ENCODE measurements around the gene MYO1F.
"Not testable (repeated sequence)": the region's sequence is repeated elsewhere in the genome, so short reads cannot be mapped to it uniquely, and the experiment has no call there.

The MYO1F gene

DNA sequence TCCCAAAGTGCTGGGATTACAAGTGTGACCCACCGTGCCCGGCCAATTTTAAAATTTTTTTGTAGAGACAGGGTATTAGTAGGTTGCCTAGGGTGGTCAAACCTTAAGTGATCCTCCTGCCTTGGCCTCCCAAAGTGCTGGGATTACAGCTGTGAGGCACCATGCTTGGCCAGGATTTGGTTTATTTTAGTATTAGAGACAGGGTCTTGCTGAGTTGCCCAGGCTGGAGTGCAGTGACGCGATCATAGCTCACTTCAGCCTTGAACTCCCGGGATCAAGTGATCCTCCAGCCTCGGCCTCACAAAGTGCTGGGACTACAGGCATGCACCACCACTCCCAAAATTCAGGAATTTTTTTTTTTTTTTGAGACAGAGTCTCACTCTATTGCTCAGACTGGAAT is 57.9 kb downstream of the MYO1F start:
- no peak for DNase-seq

GRCh38 chr19:8518536-8518935 is 58.7 kb downstream of the MYO1F start:
- no peak for DNase-seq

- DNase-seq = no peak
Measured at GRCh38 chr19:8517551-8518442, 59.4 kb downstream of the MYO1F start.

DNA sequence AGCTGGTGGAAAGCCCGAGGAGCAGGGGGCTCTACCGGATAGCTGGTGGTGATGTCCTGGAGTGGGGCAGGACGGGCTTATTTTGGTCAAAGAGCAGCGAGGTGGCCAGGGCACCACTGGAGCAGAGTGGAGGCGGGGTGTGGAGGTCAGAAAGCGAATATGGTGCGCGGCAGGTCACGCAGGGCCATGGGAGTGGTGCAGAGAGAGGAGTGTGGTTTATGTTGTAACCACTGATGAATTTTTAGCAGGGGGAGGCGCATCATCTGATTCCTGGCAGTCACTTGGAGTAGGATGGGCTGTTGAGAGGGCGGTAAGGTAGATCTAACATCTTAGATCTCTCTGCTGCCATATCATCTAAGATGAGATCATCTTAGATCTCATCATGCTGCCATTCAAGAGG is 61.9 kb downstream of the MYO1F start:
- DNase-seq = no peak

DNA sequence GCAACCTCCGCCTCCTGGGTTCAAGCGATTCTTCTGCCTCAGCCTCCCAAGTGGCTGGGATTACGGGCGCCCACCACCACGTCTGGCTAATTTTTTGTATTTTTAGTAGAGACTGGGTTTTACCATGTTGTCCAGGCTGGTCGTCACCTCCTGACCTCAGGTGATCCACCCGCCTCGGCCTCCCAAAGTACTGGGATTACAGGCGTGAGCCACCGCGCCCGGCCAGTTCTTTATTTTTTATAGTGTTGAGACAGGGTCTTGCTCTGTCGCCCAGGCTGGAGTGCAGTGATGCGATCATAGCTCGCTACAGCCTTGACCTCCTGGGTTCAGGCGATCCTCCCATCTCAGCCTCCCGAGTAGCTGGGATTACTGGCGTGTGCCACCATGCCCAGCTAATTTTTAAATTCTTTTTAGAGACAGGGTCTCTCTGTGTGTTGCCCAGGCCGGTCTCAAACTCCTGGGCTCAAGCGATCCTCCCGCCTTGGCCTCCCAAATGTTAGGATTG is 62.7 kb downstream of the MYO1F start:
- DNase-seq = not testable (repeated sequence)

DNA sequence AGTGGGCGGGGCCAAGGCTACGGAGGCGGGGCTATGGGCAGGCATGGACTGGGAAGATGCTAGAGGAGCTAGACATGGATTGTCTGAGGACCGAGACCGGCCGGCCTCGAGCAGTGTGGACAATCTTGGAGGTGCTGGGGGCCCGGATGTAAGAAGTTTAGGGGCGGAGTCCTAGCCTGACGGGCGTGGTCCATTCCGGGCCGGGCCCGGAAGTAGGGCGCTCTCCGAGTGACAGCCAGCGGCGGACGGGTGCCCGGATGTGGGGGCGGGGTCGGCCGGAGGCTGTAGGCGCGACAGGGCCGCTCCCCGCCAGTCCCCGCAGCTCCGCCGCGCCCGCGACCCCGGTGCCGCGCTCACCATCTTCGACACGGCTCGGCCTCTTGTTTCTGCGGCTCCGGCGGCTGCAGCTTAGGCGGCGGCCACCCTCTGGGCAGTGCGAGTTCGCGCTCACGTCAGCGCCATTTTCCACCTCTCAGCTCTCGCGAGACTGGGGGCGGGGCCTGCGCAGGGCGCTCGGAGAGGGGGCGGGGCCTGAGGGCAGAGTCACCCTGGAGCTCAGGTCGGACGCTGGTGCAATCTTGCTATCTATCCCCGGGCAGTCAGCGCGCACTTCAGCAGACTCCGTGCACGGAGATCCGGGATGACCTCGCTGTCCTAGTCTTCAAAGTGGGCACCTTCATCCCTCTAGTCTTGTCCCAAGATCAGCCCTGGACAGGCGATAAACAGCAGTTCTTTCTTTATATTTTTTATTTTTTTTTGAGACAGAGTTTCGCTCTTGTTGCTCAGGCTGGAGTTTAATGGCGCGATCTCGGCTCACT is 63.3 kb downstream of the MYO1F start, which contains the start of gene ZNF414:
Gene ZNF414, minus strand, starts transcription at position 481 of the 818 bp plus-strand sequence. Its CDS starts 121 bp downstream, at position 360.
- peak; percentile 73 to 99 (median 92) for DNase-seq

- no peak for DNase-seq
Measured at GRCh38 chr19:8513036-8513686, 64.1 kb downstream of the MYO1F start.

- peak in 2 of 56 donors; percentile 15 to 27 for DNase-seq
Measured at GRCh38 chr19:8512115-8512967, 64.9 kb downstream of the MYO1F start.

DNA sequence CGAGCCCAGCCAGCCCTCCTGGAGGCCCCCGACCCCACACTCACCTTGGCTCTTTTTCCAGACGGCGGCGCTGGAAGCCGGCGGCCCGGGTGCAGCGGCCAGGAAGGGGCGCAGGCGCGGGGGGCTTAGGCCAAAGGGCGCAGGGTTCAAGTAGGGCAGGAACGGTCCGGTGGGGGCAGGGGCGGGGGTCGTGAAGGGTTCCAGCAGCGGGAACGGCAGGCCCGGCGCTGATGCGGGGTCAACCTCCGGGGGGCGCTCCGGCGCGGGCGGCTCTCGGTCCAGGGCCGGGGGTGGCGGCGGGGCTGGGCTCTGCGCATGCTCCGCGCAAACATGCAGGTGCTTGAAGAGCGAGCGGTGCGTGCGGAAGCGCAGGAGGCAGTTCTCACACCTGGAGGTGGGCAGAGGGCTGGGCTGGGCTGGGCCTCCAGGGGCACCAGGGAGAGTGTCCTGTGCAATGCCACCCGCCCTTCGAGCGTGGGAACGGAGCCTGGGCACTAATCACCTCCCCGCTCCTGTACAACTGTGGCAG is 65.6 kb downstream of the MYO1F start:
- DNase-seq = no peak

- DNase-seq = no peak
Measured at GRCh38 chr19:8510589-8511115, 66.6 kb downstream of the MYO1F start.

- DNase-seq = peak in 1 of 56 donors; percentile 61
Measured at GRCh38 chr19:8506402-8506957, 70.8 kb downstream of the MYO1F start.

GRCh38 chr19:8505680-8506401 is 71.4 kb downstream of the MYO1F start:
- DNase-seq = peak in 51 of 56 donors; percentile 21 to 87 (median 67)

GRCh38 chr19:8504919-8505318 is 72.3 kb downstream of the MYO1F start:
- no peak for DNase-seq

DNA sequence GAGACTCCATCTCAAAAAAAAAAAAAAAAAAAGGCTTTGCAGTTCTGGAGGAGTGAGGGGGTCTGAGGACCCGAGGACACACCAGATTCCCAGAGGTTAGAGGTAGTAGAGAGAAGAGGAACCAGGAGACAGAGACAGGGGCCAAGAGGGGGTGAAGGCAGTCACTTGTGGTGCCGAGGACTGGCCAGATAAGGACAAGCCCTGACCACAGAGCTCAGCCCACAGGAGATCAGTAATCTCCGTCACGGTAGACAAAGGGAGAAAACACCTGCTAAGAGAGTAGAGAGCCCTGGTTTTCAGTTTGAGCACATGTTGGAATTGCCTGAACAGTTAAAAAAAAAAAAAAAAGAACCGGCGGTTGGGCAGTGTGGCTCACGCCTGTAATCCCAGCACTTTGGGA is 73.1 kb downstream of the MYO1F start:
- DNase-seq = no peak

- no peak for DNase-seq
Measured at GRCh38 chr19:8503510-8503909, 73.7 kb downstream of the MYO1F start.

- no peak for DNase-seq
Measured at GRCh38 chr19:8501981-8502380, 75.3 kb downstream of the MYO1F start.

GRCh38 chr19:8501516-8501915 is 75.7 kb downstream of the MYO1F start:
- no peak for DNase-seq

DNA sequence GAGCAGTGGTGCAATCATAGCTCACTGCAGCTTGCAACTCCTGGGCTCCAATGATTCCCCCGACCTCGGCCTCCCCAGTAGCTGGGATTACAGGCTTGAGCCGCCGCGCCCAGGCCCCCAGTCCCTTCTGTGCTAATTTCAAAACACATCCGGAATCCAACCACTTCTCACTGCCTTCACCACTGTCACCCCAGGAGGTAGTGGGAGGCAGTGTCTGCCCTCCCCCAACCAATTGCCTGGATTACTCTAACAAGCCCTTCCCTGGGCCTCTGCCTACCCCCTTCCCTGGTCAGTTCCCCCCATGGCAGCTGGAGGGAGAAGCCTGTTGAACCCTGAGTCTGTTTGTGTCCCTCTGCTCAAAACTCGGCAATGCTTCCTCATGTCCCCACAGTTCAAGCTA is 77.1 kb downstream of the MYO1F start:
- peak in 2 of 56 donors; percentile 10 to 11 for DNase-seq

All from amygdala (tissue), 56 donors.